Medulla oblongata (tissue), 1 donor: ENCODE data around the gene CLCN6.

Source experiments
- DNase-seq: peaks from one replicate; pipeline ENCODE4 v3.0.0-alpha.2; 2015; ENCODE audit errors: extremely low spot score

Gene CLCN6

DNA sequence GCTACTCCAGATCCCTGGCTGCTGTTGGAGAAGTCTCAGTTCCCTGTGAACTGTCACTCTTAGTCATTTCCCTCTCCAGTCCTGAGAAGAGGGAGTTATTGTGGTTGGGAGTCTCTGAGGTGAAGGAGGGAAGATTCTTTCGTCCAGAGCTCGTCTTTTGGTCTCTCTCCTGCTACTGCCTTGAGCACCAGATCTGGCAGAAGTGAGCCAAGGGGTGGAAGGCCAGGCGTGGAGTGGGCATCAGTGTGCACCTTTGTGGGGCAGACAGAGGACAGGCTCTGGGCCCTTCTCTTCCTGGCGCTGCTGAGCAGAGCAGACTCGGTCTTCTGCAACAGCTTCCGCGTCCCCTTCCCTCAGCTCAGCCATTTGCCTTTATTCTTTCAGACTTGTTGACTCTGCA lies 19.1 kb downstream of the CLCN6 start:
- no peak for DNase-seq

DNA sequence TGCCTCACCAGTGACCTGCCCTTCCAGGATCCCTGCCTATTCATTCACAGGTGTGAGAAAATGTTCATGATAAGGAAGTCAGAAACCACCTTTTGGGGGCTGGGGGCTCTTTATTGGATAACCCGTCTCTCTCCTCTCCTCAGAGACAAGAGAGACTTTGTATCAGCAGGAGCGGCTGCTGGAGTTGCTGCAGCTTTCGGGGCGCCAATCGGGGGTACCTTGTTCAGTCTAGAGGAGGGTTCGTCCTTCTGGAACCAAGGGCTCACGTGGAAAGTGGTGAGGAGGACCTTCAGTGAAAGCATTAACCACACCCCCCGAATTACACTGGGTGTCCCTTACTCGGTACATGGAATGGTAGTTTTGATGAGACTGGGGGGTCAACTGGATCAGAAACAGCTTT lies 21.0 kb downstream of the CLCN6 start:
- DNase-seq: no peak

DNA sequence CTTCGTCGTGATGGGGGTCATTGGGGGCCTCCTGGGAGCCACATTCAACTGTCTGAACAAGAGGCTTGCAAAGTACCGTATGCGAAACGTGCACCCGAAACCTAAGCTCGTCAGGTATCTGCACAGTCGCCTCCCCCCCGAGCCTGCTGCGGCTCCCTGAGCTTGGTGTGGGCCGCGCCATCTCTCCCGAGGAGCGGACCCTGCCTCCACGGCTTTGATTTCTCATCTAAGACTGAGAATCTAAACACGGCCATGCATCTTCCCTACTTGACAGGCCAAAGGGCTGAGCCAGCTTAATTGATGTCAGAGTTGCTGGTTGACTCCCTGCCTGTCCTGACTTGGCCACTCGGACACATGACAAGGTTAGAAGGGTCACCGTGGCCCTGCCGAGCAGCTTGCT lies 22.5 kb downstream of the CLCN6 start:
- DNase-seq: no peak

- no peak for DNase-seq
Measured at GRCh38 chr1:11831945-11832725, 26.1 kb downstream of the CLCN6 start.

GRCh38 chr1:11833497-11833896 lies 27.5 kb downstream of the CLCN6 start:
- no peak for DNase-seq

DNA sequence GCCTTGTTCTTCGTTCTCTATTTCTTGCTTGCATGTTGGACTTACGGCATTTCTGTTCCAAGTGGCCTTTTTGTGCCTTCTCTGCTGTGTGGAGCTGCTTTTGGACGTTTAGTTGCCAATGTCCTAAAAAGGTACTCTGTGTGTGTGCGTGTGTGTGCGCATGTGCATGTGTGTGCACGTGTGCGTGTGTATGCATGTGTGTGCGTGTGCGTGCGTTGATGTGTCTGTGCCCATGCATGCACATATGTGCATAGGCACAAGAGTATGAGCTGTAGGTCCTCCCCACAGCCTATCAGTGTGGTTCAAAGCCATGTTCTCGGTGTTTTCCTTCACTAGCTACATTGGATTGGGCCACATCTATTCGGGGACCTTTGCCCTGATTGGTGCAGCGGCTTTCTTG lies 27.9 kb downstream of the CLCN6 start:
- no peak for DNase-seq

GRCh38 chr1:11835441-11836225 lies 29.6 kb downstream of the CLCN6 start:
- no peak for DNase-seq

- no peak for DNase-seq
Measured at GRCh38 chr1:11836955-11837766, 31.2 kb downstream of the CLCN6 start.

- no peak for DNase-seq
Measured at GRCh38 chr1:11837767-11838348, 31.9 kb downstream of the CLCN6 start.

DNA sequence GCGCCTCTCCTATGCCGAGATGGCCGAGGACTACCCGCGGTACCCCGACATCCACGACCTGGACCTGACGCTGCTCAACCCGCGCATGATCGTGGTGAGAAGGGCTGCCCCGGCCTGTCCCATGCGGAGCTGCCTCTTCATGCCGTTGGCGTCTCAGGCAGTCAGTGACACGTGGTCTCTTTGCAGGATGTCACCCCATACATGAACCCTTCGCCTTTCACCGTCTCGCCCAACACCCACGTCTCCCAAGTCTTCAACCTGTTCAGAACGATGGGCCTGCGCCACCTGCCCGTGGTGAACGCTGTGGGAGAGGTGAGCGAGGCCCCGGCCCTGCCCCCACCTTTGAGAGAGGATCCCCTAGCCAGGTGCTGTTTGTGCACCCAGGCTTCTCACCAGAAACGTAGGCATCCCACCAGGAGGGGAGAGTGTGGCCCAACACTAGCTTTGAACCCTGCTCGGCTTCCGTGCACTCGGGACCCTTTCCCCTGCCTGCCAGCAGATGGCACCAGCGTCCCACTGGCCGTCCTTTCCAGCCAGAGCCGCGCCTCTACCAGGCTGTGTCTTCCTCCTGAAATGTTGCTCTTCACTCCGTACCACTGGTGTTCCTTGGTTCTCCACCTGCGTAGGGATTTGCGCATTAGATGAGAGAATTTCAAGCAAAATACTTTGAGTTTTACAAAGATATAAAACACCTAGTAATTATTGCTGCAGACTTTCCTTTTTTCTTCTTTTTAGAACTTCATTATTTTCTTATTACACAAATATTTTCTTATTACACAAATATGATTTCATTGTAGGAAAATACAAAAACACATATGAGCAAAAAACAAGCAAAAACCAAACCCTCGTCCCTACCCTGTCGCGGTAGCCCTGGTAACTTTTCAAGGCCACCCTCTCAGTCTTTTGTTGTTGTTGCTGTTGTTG lies 32.6 kb downstream of the CLCN6 start:
- DNase-seq: peak; percentile 67

- DNase-seq: no peak
Measured at GRCh38 chr1:11839727-11840705, 34.0 kb downstream of the CLCN6 start.

DNA sequence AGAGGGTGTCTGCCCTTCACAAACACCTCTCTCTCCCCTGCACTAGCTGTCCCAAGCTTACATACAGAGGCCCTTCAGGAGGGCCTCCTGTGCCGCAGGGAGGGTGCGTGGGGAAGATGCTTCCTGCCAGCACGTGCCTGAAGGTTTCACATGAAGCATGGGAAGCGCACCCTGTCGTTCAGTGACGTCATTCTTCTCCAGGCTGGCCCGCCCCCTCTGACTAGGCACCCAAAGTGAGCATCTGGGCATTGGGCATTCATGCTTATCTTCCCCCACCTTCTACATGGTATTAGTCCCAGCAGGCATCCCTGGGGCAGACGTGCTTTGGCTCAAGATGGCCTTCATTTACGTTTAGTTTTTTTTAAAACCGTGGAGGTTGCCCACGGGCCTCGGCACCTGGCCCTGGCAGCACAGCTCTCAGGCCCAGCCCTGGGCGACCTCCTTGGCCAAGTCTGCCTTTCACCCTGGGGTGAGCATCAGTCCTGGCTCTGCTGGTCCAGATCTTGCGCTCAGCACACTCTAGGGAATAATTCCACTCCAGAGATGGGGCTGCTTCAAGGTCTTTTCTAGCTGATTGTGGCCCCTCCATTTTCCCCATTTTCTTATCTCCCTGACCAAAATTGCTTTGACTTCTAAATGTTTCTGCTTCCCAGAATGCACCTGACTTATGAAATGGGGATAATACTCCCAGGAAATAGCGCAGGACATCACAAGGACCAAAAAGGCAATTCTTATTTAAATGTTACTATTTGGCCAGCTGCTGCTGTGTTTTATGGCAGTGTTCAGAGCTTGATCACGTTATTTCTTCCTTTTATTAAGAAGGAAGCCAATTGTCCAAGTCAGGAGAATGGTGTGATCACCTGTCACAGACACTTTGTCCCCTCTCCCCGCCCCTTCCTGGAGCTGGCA lies 35.5 kb downstream of the CLCN6 start:
- no peak for DNase-seq

DNA sequence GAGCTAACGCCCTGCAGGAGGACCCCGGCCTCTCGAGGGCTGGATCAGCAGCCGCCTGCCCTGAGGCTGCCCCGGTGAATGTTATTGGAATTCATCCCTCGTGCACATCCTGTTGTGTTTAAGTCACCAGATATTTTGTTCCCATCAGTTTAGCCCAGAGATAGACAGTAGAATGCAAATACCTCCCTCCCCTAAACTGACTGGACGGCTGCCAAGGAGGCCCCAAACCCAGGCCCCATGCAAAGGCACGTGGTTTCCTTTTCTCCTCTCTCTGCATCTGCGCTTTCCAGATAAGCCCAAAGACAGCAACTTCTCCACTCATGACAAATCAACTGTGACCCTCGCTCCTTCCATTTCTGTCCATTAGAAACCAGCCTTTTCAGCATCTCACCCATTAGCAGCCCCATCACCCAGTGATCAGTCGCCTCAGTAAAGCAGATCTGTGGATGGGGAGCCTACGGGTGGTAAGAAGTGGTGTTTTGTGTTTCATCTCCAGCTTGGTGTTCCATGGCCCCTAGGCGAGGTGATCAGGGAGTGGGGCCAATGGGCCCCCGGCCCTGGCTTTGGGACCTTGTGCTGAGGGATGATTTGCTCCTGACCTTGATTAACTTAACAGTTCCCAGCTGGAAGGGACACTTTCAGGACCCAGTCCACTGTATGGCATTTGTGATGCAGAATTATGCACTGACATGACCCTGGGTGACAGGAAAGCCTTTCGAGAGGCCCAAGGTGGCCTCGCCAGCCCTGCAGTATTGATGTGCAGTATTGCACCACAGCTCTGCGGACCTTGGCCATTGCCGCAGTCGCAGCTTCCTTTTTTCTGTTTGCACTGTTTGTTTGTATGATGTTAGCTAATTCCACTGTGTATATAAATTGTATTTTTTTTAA lies 36.4 kb downstream of the CLCN6 start:
- DNase-seq: peak; percentile 53

GRCh38 chr1:11845641-11846335 lies 39.8 kb downstream of the CLCN6 start:
- no peak for DNase-seq

GRCh38 chr1:11847667-11848372 lies 41.8 kb downstream of the CLCN6 start, which contains the start of gene NPPA:
TSS of gene NPPA (minus strand) at chr1:11847783. CDS start at chr1:11847684, 99 bp downstream.
- no peak for DNase-seq

DNA sequence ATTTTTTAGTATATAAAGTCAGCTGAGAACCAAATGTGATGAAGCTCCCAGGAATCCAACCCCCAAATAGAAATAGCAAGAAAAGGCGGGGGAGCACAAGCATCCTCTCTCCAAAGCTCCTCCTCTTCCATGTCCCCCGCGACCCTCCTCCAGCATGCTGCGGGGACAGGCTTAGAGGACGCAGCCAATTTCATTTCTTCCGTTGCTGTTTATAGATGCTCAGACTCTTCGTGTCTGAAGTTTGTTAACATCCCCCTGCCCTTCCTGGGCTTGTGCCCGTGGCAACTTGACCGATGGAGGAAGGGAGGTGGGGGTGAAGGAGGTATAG lies 42.3 kb downstream of the CLCN6 start:
- DNase-seq: no peak
